Dedifferentiated amniotic fluid mesenchymal stem cell (primary cell): Measurements from ENCODE around the gene CPD.

Experiments
- DNase-seq: peaks from one replicate; pipeline ENCODE4 v3.0.0-alpha.2; 2016; ENCODE audit errors: extremely low spot score

The CPD gene

GRCh38 chr17:30354701-30355100 is 24.0 kb upstream of the CPD start:
- DNase-seq: no peak

- DNase-seq: no peak
These were observed 21.3 kb upstream of the CPD start for GRCh38 chr17:30357476-30357875.

GRCh38 chr17:30358055-30358760 is 20.5 kb upstream of the CPD start:
- no peak for DNase-seq

GRCh38 chr17:30360086-30360808 is 18.5 kb upstream of the CPD start:
- no peak for DNase-seq

- no peak for DNase-seq
These were observed 16.9 kb upstream of the CPD start for GRCh38 chr17:30361766-30362279.

- DNase-seq: no peak
These were observed 15.0 kb upstream of the CPD start for GRCh38 chr17:30363715-30364202.

- no peak for DNase-seq
These were observed 12.2 kb upstream of the CPD start for GRCh38 chr17:30366536-30366935.

- no peak for DNase-seq
These were observed 9.6 kb upstream of the CPD start for GRCh38 chr17:30368912-30369720.

- DNase-seq: no peak
These were observed 8.7 kb upstream of the CPD start for GRCh38 chr17:30369995-30370394.

- DNase-seq: no peak
These were observed 6.0 kb upstream of the CPD start for GRCh38 chr17:30372755-30373154.

GRCh38 chr17:30375661-30376060 is 3.1 kb upstream of the CPD start:
- no peak for DNase-seq

GRCh38 chr17:30376621-30377452 is 1.9 kb upstream of the CPD start:
- DNase-seq: peak; percentile 78

GRCh38 chr17:30377574-30378240 is 1.0 kb upstream of the CPD start:
- DNase-seq: no peak

- DNase-seq: no peak
These were observed 394 bp upstream of the CPD start for GRCh38 chr17:30378241-30378824.

- no peak for DNase-seq
These were observed 676 bp downstream of the CPD start for GRCh38 chr17:30379303-30379902.

GRCh38 chr17:30379903-30380381 is 1.2 kb downstream of the CPD start:
- DNase-seq: no peak

GRCh38 chr17:30380643-30381339 is 2.1 kb downstream of the CPD start:
- DNase-seq: no peak

GRCh38 chr17:30381340-30381659 is 2.6 kb downstream of the CPD start:
- DNase-seq: no peak

- DNase-seq: no peak
These were observed 3.6 kb downstream of the CPD start for GRCh38 chr17:30382345-30382744.
